CD14-positive monocyte (primary cell): ENCODE results near the gene APCDD1. TPM values are rescaled to one million over a fixed set of nuclear protein-coding genes. Genes with fewer than 3 reads are reported as not detected.

Experiments used
- DNase-seq, 3 donors: peaks; one replicate each; pipeline ENCODE4 v3.0.0-alpha.2; 2011 to 2022
- H2AFZ ChIP-seq: 2 replicates; pipeline ENCODE4 v1.6.0; 2012; ENCODE audit warnings: mild to moderate bottlenecking, low read depth, low read length, inconsistent platforms; ENCODE audit not compliant: insufficient read depth, poor library complexity, severe bottlenecking
- H3K27ac ChIP-seq, 2 donors: 1 replicate in 1 of 2; 2 replicates in 1 of 2; pipeline ENCODE4 v1.5.1; 2012 to 2013; ENCODE audit warnings: low read length in 2 of 2, control low read depth in 1 of 2, inconsistent platforms in 1 of 2, low read depth in 1 of 2, mild to moderate bottlenecking in 1 of 2
- H3K27me3 ChIP-seq, 2 donors: one replicate each; pipeline versions ENCODE4 v1.6.0 to v1.6.1; 2011 to 2013; ENCODE audit warnings: low read length in 2 of 2; ENCODE audit not compliant: control insufficient read depth in 2 of 2, insufficient read depth in 2 of 2
- H3K36me3 ChIP-seq, 2 donors: replicated peaks in 1 of 2; 1 replicate in 1 of 2; 2 replicates in 1 of 2; pipeline versions ENCODE4 v1.5.1 to v1.6.1; 2012 to 2013; ENCODE audit warnings: low read length in 2 of 2, control low read depth in 1 of 2, inconsistent platforms in 1 of 2, mild to moderate bottlenecking in 1 of 2; ENCODE audit not compliant: insufficient read depth in 2 of 2, control insufficient read depth in 1 of 2
- H3K4me1 ChIP-seq, 2 donors: 1 replicate in 1 of 2; 2 replicates in 1 of 2; pipeline versions ENCODE4 v1.5.1 to v1.6.1; 2012 to 2013; ENCODE audit warnings: low read length in 2 of 2, control low read depth in 1 of 2, inconsistent platforms in 1 of 2, mild to moderate bottlenecking in 1 of 2, moderate library complexity in 1 of 2; ENCODE audit not compliant: insufficient read depth in 2 of 2, control insufficient read depth in 1 of 2
- H3K4me2 ChIP-seq: replicated peaks from 2 replicates; pipeline ENCODE3; 2012; ENCODE audit warnings: low read length, moderate library complexity, mild to moderate bottlenecking; ENCODE audit not compliant: poor library complexity, severe bottlenecking; ENCODE audit errors: extremely low read depth
- H3K4me3 ChIP-seq, 3 experiments: fragments of 200-600 bp in 1 of 3; sonication (generic) in 1 of 3; replicated peaks in 1 of 3; 1 replicate in 2 of 3; 2 replicates in 1 of 3; pipeline ENCODE4 v1.5.1; 2011 to 2013; ENCODE audit warnings: low read length in 3 of 3, mild to moderate bottlenecking in 3 of 3, control low read depth in 2 of 3, low read depth in 2 of 3, inconsistent platforms in 1 of 3, moderate library complexity in 1 of 3
- H3K79me2 ChIP-seq: 2 replicates; pipeline ENCODE4 v1.6.0; 2012; ENCODE audit warnings: mild to moderate bottlenecking, control low read depth, inconsistent platforms, low read length, moderate library complexity; ENCODE audit not compliant: insufficient read depth
- H3K9ac ChIP-seq: 2 replicates; pipeline ENCODE4 v1.6.0; 2017; ENCODE audit warnings: low read length, mild to moderate bottlenecking; ENCODE audit not compliant: insufficient read depth, poor library complexity, severe bottlenecking
- H3K9me3 ChIP-seq, 2 donors: replicated peaks in 1 of 2; 1 replicate in 1 of 2; 2 replicates in 1 of 2; pipeline versions ENCODE4 v1.5.1 to v1.6.1; 2012 to 2013; ENCODE audit warnings: low read length in 2 of 2, control low read depth in 1 of 2; ENCODE audit not compliant: control insufficient read depth in 1 of 2, insufficient read depth in 1 of 2
- H4K20me1 ChIP-seq: 2 replicates; pipeline ENCODE4 v1.6.0; 2012; ENCODE audit warnings: mild to moderate bottlenecking, low read length, control low read depth, moderate library complexity; ENCODE audit not compliant: insufficient read depth
- H3K27ac Mint-ChIP-seq, 7 donors: one replicate each; pipeline ENCODE4 v1.8.0; 2020; ENCODE audit warnings: mild to moderate bottlenecking in 7 of 7, mixed read lengths in 7 of 7, moderate library complexity in 6 of 7, inconsistent platforms in 2 of 7
- H3K27me3 Mint-ChIP-seq, 3 donors: one replicate each; pipeline ENCODE4 v1.8.0; 2021 to 2022; ENCODE audit warnings: low read depth in 3 of 3, mild to moderate bottlenecking in 3 of 3, mixed read lengths in 3 of 3, moderate library complexity in 3 of 3, inconsistent platforms in 1 of 3
- H3K36me3 Mint-ChIP-seq, 2 donors: one replicate each; pipeline ENCODE4 v1.8.0; 2020; ENCODE audit warnings: mixed read lengths in 2 of 2, inconsistent platforms in 1 of 2, mild to moderate bottlenecking in 1 of 2
- H3K4me1 Mint-ChIP-seq: one replicate; pipeline ENCODE4 v1.8.0; 2020; ENCODE audit warnings: mild to moderate bottlenecking, mixed read lengths
- H3K4me3 Mint-ChIP-seq, 2 donors: one replicate each; pipeline ENCODE4 v1.8.0; 2020; ENCODE audit warnings: mild to moderate bottlenecking in 2 of 2, mixed read lengths in 2 of 2, moderate library complexity in 1 of 2
- H3K9me3 Mint-ChIP-seq, 7 donors: one replicate each; pipeline ENCODE4 v1.8.0; 2020 to 2022; ENCODE audit warnings: mixed read lengths in 7 of 7, mild to moderate bottlenecking in 6 of 7, moderate library complexity in 6 of 7, inconsistent platforms in 2 of 7
- WGBS: methylation state at CpG from one replicate; pipeline ENCODE4 v1.1.5; 2013; ENCODE audit warnings: missing lambda C conversion rate; ENCODE audit not compliant: insufficient coverage; 5-methylcytosine and 5-hydroxymethylcytosine counted together
- intact Hi-C, 2 donors: fragments of 100-400 bp; cut with micrococcal nuclease; formaldehyde crosslinking; loops; one replicate each; pipeline versions ENCODE4 v1.15.0 to v1.15.1; 2023
- polyA plus RNA-seq, 3 donors: library from polyadenylated mRNA; depleted of rRNA in 1 of 3; unstranded in 2 of 3; stranded (reverse) in 1 of 3; fragments of 300-500 nt in 2 of 3; fragments of >200 nt in 1 of 3; fragmentation: Illumina TruSeq in 2 of 3; gene quantifications; 1 replicate in 2 of 3; 2 replicates in 1 of 3; pipeline ENCODE4 v1.2.3, GENCODE V29; 2012 to 2021
- TF ChIP-seq, protein P1 (sequence below): fragments of 200-600 bp; IDR thresholded peaks from one replicate; pipeline ENCODE4 v1.8.0; 2022; ENCODE audit warnings: antibody characterized with exemption, mild to moderate bottlenecking

Gene APCDD1
- polyA plus RNA-seq, 3 donors: 1.2 to 4.8 (median 1.6) TPM

DNA sequence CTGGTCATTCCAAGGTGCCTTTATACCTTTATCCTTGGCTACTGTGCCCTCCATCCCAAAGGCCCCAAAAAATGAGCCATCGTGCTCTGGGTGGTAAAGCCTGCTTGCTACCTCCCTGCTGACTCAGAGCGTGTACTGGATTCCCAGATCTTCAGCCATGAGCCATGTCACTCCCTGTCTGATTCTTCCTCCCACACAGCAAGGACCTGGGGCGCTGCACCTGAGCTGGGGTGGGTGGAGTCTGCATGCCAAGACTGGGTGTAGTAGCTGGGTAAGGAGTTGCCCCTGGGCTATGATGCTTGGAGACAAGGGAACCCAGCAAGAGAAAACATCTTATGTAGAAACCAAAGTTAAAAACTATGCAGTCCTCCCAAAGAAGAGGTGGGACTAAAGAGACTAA is 37.2 kb upstream of the APCDD1 start:
- no peaks in the 10 kb centered on the region for H3K36me3 ChIP-seq
- no peaks in the 10 kb centered on the region for H4K20me1 ChIP-seq
- peaks cover 5% of the 10 kb centered on the region for H3K4me1 Mint-ChIP-seq
- intact Hi-C loops: no loop called here
- no peak overlapping the region for H3K4me3 Mint-ChIP-seq
- no peaks in the 10 kb centered on the region for H3K27me3 ChIP-seq
- no peaks in the 10 kb centered on the region for H3K36me3 Mint-ChIP-seq
- H3K27ac ChIP-seq: no peak overlapping the region
- WGBS: 100% methylated on average over 1 of the region's 3 CpGs
- TF ChIP-seq, protein P1, sequence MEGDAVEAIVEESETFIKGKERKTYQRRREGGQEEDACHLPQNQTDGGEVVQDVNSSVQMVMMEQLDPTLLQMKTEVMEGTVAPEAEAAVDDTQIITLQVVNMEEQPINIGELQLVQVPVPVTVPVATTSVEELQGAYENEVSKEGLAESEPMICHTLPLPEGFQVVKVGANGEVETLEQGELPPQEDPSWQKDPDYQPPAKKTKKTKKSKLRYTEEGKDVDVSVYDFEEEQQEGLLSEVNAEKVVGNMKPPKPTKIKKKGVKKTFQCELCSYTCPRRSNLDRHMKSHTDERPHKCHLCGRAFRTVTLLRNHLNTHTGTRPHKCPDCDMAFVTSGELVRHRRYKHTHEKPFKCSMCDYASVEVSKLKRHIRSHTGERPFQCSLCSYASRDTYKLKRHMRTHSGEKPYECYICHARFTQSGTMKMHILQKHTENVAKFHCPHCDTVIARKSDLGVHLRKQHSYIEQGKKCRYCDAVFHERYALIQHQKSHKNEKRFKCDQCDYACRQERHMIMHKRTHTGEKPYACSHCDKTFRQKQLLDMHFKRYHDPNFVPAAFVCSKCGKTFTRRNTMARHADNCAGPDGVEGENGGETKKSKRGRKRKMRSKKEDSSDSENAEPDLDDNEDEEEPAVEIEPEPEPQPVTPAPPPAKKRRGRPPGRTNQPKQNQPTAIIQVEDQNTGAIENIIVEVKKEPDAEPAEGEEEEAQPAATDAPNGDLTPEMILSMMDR: no peak
- no peak for DNase-seq
- no peaks in the 10 kb centered on the region for H3K4me1 ChIP-seq
- H3K27me3 Mint-ChIP-seq: peaks cover 0 to 3% (median 1%) of the 10 kb centered on the region in 3 donors
- H3K9me3 ChIP-seq: no peaks in the 10 kb centered on the region
- no peak overlapping the region for H3K4me3 ChIP-seq
- no peak overlapping the region for H3K27ac Mint-ChIP-seq
- H3K9ac ChIP-seq: no peak overlapping the region
- H3K4me2 ChIP-seq: no peak overlapping the region
- H3K79me2 ChIP-seq: no peaks in the 10 kb centered on the region
- no peak overlapping the region for H2AFZ ChIP-seq
- H3K9me3 Mint-ChIP-seq: peaks cover 2 to 8% (median 3%) of the 10 kb centered on the region in 7 donors

DNA sequence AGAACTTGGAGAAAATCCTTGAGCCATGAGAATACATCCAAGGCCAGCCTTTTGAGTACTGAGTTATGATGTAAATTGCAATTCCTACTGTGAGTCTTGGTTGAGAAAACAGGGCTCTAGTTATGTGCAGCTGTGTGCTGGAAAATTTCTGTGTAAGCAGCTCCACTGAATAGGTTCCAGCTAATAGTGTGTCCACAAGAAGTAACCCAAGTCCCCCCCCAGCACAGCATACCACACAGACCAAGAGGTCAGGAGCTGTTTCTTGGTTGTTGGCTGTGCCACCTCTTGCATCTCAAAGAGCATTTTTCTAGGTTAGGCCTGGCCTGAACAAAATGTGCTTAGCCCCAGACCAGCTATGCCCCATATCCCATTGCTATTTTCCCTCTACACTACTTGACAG is 36.8 kb upstream of the APCDD1 start:
- H3K4me2 ChIP-seq: no peak overlapping the region
- H3K36me3 Mint-ChIP-seq: no peaks in the 10 kb centered on the region
- H3K27me3 Mint-ChIP-seq: peaks cover 0 to 3% (median 1%) of the 10 kb centered on the region in 3 donors

More for the DNA sequence above, 36.8 kb upstream of the APCDD1 start:
- Histone ChIP-seq H3K36me3 (no peaks in the 10 kb centered on the region), H3K27ac (no peak overlapping the region), H3K4me3 (no peak overlapping the region), H3K9ac (no peak overlapping the region), H3K9me3 (no peaks in the 10 kb centered on the region), H3K27me3 (no peaks in the 10 kb centered on the region), H3K79me2 (no peaks in the 10 kb centered on the region), H4K20me1 (no peaks in the 10 kb centered on the region), H3K4me1 (no peaks in the 10 kb centered on the region), H2AFZ (no peak overlapping the region)
- intact Hi-C loops: no loop called here
- H3K4me1 Mint-ChIP-seq: peaks cover 5% of the 10 kb centered on the region
- peaks cover 2 to 8% (median 3%) of the 10 kb centered on the region in 7 donors for H3K9me3 Mint-ChIP-seq
- TF ChIP-seq, protein P1: no peak
- no peak for DNase-seq
- H3K27ac Mint-ChIP-seq: no peak overlapping the region
- no peak overlapping the region for H3K4me3 Mint-ChIP-seq
